DMS 273 (cell line): ENCODE measurements around the gene ADRM1.

Experiments
- DNase-seq: peaks from one replicate; lab custom pipeline; 2025; ENCODE audit not compliant: unreplicated experiment; lab: John Stamatoyannopoulos, UW

Gene ADRM1

DNA sequence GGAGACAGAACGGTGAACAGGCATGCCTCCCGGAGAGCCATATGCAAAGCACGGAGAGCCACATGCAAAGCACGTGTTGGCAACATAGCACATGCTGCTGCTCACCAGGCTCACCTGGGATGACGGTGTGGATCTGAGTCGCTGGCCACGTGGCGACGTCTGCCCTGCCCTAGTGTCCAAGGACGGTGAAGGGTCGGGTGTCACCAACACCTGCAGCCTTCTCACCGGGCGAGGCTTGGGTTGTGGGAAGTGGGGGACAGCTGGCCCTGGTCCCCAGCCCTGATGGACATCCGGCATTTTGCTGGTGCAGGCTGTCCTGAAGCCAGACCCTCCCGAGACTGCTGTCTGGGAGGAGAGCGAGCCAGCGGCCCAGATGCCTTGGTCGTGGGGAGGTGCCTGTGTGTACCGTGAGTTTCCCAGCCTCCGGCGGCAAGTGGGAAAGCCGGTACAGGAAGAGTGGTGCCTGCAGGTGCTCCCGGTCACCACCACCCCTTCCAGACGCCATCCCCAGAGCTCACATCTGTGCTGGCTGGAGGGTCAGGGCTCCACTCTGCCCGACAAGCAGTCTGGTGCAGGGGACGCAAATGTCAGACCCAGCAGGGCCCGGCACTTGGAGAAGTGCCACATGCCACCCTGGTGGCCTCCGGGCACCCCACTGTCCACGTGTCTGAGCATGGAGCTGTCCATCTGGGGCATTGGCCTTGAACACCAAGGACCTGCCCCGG is 5.9 kb upstream of the ADRM1 start:
- DNase-seq: no peak

DNA sequence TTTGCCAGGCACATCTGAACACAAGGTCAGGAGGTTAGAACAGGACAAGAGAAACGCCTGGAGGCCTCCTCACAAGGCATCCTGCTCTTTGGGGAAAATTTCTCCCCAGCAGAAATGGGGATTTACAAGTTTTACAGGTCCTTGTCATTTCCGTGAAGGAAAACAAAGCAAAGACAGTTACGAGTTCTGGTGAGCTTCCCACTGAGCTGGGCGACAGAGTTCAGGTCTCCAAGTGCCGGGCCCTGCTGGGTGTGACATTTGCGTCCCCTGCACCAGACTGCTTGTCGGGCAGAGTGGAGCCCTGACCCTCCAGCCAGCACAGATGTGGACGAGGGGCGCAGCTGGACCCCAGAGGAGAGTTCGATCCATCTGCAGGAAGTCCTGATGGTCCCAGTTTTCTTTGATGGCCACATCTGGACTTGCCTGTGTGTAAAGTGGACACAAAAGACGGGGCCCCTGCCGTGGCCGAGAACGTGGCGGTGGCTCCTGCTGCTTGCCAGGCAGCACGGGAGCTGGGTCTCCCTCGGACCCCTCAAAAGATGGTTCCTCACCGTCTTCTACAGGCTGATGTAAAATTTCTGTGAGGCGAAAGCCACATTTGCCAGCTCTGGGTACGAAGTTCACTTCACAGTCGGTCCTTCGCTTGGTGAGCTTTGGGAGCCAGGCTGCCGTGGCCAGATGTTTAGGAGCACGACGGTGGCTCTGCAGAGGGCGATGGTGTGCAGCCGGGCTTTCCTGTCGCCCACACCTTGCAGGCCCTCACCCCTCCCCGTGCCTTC is 5.2 kb upstream of the ADRM1 start:
- DNase-seq: no peak

DNA sequence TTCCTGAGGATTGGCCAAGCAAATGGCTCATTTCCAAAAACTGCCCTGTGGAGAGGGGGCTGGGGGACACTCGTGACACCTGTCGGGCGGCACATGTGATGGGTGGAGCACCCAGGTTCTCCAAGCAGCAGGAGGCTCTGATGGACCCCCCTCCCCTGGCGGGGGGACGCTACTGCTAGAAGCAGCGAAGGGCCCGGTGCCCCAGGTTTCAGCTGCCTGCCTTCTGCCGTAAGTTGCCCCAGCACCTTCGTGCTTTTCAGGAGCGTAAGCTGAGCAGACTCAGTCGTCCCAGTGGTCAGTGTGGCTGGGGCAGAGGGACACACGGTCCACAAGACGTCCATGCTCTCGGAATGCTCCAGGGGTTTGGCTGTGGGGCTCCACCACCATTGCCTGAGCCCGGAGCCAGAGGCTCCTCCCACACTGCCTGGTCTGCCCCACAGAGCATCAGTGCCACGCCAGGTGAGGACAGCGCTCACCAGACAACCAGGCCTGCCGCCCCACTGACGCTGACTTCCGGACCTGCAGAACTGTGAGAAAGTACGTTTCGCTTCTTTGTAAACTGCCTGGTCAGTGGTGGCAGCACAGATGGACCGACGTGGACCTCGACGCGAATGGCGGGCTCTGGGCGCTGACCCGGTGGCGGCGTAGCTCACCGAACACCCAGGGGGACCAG is 4.1 kb upstream of the ADRM1 start:
- DNase-seq: no peak

DNA sequence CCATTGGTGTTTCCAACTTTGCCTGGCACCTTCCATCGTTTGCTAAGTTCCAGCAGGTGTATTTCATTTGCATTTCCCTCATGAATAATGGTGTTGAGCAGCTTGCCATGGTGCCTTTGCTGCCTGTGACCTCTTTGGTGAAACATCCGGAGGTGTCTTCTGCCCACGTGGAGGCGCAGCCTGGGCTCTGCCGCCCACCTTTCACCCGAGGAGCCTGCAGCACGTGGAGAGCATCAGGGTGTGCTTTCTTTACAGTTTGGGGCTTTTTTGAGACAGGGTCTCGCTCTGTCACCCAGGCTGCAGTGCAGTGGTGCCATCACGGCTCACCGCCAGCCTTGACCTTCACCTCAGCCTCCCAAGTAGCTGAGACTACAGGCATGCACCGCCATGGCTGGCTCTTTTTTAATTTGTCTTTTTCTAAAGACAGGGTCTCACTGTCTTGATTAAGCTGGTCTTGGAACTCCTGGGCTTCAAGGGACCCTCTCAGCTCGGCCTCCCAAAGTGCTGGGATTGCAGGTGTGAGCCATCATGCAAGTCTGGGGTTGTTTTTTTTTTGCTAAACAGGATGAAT is 3.0 kb upstream of the ADRM1 start:
- DNase-seq: no peak

DNA sequence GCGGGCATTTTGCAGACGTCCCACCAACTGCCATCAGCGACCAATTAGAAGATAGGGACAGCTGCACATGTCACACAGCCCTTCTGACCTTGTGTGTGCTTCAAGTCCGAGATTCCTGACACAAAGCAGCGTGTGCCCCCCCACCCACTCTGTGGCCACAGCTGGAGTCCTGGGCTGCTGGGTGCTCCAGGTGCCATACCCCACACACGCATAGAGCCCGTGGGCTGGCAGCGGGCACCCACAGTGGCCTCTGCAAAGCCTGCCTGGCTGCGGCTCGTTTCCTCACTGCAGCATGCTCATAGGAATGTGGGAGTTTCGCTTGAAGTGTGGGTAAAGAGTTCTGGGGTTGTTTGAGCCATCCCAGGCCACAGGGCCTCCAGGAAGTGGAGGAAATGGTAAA is 2.5 kb upstream of the ADRM1 start:
- DNase-seq: no peak

DNA sequence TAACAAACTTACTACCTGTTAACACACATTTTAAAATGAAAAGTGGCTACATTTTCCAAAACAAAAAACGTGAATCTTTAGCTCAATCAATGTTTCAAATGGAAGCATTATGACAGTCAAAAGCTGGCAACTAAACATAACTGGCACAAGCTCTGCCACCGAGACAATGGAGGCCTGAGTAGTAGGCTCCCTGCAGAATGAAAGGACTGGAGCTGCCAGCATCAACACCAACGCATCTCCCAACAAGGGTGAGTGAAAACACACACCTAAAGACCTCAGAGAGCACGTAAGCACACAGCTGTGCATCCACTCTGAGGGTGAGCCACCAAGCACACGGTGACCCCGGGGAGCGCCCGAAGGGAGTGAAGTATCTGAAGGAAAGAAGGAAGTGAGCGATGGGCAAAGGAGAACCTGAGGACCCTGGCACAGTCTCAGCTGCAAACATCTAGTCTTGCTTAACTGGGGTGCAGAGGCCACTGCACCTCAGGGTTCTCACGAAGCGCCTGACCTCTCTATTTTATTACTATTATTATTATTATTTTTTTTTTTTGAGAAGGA is 1.6 kb upstream of the ADRM1 start:
- DNase-seq: no peak

DNA sequence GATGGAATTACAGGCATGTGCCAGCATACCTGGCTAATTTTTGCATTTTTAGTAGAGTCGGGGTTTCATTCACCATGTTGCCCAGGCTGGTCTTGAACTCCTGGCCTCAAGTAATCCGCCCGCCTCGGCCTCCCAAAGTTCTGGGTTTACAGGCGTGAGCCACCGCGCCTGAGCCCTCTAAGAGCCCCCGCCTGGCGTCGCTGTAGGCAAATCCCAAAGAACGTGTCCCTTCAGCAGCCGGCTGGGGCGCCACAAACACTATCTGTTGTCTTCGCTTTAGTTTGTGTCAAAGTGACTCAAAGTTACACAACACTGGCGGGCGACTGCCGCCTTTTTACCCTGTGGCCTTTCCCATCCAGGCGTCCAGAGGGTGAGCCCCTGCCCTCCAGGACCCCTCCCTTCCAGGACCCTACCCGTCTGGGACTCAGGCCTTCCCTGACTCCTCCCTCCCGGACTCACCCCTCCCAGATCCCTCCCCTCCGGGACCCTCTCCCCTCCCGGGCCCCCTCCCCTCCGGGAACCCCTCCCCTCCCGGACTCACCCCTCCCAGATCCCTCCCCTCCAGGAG is 940 bp upstream of the ADRM1 start:
- DNase-seq: peak; percentile 97

DNA sequence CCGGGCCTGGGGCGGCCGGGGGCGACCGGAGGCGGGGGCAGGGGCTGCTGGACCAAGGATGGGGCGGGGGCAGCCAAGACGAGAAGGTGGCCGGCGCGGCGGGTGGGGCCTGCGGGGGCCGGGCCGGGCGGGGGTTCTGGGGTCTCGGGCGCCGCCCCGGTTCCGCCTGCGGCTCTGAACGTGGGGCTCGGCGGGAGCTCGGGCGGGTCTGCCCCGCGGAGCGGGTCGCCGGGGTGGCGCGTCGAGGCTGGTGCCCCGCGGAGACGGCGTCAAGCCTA is 204 bp downstream of the ADRM1 start:
- no peak for DNase-seq

DNA sequence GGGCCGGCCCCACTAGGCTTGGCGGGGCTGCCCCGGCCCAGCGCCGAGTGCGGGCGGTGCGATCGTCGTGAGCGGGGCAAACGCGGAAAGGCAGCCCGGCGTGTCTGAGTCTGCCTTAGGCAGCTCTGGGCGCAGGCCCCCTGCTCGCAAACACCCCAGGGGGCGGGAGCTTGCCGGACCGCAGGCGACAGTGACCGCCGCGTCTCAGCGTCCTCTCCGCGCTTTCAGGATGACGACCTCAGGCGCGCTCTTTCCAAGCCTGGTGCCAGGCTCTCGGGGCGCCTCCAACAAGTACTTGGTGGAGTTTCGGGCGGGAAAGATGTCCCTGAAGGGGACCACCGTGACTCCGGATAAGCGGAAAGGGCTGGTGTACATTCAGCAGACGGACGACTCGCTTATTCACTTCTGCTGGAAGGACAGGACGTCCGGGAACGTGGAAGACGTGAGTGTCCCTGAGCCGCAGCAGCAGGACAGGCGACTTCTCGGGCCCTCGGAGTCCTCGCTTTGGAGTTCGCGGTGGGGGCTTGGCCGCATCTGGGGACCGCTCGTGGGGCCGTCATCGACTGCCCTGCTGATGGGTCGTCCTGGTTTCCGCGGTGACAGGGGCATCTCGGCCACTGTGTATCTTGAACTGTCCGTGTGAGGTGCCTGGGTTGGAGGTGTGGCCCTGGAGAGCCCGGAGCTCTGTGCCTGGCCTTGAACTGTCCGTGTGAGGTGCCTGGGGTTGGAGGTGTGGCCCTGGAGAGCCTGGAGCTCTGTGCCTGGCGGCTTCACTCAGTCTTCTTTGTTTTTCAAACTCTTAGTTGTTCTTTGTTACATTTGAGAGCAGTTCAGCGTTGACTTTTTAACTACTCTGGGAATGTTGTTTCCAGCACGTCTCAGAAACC is 786 bp downstream of the ADRM1 start:
- peak; percentile 53 for DNase-seq

DNA sequence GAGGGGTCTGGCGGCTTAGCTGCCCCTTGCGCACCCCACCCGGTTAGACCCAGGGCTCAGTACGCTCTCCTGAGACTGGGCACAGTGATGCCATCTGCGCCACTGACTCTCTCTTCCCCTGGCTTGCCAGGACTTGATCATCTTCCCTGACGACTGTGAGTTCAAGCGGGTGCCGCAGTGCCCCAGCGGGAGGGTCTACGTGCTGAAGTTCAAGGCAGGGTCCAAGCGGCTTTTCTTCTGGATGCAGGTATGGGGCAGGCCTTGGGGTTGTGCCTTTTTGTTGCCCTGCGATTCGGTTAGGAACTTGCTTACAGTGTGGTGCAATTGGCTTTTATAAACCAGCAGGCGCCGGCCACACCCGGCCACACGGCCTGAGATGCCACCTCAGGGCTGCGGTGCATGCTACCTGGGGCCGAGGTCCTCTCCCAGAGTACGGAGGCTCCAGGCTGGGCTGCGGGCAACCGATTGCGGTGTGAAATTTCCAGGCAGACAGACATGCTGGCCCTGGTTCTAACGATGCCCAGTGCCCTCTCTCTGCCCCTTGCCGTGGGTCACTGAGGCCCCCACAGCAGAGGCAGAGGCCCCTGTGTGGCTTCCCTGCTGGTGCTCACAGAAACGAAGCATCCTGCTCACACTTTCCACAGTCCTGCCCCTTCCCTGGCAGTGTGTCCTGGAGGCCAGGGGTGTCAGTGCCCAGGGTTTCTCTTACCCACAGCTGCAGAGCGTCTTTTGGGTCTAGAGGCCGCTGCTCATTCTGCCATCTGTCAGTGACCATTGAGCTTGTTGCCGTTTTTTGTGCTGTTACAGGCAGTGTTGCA is 1.7 kb downstream of the ADRM1 start:
- DNase-seq: peak; percentile 49

DNA sequence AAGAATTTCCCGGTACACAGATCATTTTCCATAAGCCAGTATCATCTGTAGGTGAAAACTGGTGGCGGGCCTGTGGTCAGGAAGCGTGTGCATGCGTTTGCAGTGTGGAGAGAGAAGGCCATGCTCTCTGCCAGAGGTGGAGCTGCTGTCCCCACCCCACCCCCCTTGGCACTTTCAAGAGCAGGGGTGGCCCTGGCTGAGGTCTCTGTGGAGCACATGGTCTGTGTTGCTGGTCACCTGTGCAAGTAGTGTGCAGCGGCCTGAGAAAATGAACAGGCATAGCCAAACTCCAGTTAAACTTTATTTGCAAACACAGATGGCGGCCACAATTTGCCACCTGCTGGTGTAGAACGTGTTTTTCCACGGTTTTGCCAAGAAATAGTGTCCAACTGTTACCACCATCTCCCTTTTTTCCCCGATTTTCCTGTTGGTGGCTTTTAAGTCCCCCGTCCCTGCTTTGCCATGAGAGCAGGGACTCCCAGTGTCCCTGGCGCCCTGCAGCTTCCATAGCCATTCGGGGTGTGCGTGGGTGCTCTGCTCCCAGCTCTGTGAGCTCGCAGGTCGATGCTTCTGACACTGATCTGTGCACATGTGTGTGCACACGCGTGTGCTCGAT is 2.5 kb downstream of the ADRM1 start:
- DNase-seq: peak; percentile 52

DNA sequence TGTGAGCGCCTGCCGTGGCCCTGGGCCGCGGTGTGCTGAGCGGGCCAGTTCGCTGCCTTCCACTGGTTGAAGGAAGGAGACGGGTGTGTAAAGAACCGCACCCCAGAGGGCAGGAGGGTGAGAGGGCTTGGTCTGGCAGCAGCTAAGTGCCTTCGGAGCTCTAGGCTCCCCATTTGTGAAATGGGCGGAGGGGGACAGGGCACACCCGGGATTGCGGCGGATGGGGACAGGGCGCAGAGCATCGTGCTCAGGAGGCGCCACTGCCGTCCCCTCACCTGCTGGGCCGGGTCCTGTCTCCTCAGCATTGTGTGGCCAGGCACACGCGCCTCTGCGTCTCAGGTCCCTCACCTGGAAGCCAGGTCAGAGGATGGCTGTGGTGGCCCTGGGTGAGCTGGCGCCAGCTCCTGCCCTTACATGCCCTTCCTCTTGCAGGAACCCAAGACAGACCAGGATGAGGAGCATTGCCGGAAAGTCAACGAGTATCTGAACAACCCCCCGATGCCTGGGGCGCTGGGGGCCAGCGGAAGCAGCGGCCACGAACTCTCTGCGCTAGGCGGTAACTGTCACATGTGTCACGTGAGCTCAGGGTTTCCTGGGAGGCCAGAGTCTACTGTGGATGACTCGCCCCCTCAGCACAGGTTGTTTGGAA is 3.1 kb downstream of the ADRM1 start:
- no peak for DNase-seq

DNA sequence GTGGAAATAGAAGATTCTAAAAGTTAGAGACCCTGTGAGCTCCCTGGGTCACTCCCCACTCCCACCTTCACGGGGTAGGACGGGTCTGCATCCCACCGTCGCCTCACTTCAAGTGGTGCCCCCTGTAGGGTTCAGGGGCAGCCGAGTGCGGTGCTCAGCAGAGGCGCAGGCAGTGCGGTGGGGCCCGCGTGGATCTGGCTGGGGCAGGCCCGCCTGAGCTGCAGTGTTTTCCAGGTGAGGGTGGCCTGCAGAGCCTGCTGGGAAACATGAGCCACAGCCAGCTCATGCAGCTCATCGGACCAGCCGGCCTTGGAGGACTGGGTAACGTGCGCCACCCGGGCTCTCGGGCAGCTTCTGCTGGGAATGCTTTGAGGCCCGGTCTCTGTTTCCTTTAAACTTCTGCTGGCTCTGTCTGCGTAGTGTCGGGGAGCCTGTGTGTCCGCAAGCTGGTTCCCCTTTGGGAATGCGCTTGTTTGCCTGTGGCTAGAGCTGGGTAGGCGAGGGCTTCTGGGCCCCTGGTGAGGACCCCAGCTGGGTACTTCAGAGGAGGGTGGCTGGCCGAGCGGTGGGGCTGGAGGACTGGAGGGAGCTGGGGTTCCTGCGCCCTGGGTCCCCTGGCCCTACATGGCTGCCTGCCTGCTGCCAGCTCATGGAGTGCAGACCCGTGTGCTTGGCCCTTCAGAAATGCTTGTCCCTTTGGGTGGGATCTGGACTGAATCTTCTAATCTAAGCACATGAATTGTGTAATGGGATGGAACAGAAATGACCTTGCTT is 3.8 kb downstream of the ADRM1 start:
- no peak for DNase-seq

DNA sequence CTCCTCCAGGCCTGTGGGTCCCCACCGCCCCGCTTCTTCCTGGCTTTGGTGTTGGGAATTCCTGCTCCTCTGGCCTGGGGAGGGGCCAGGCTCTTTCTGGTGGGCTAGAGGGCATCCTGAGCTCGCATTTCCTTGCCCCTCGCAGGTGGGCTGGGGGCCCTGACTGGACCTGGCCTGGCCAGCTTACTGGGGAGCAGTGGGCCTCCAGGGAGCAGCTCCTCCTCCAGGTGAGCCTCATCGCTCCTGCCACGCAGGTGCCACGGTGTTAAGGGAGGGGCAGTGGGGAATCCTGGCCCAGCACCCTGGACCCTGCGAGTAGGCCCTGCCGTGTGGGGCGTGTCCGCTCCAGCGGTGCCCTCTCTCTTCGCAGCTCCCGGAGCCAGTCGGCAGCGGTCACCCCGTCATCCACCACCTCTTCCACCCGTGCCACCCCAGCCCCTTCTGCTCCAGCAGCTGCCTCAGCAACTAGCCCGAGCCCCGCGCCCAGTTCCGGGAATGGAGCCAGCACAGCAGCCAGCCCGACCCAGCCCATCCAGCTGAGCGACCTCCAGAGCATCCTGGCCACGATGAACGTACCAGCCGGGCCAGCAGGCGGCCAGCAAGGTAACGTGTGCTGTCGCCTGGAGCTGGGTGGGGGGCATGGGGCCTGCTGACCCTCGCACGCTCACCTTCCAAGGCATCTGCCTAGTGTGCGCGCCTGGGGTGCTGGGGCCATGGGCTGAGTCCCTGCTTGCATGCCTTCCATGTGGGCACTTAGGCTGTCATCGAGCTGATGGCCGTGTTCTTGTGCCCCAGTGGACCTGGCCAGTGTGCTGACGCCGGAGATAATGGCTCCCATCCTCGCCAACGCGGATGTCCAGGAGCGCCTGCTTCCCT is 4.7 kb downstream of the ADRM1 start:
- DNase-seq: peak; percentile 53

DNA sequence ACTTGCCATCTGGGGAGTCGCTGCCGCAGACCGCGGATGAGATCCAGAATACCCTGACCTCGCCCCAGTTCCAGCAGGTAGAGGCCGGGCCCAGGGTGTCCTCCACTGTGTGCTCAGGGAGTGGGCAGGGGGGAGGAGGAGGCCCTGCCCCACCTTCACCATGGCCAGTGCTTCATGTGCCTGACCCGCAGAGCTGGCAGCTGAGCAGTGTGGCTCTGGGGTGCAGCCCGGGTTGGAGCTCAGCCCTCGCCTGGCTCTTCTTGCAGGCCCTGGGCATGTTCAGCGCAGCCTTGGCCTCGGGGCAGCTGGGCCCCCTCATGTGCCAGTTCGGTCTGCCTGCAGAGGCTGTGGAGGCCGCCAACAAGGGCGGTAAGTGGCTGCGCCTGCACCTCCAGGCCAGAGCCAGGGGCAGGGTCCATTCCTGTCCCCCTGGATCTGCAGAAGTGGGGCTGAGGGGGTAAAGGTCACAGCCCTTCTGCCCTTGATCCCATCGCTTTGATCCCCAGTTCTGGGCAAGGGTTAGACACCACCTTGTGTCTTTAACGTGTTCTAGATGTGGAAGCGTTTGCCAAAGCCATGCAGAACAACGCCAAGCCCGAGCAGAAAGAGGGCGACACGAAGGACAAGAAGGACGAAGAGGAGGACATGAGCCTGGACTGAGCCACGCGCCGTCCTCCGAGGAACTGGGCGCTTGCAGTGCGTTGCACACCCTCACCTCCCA is 5.5 kb downstream of the ADRM1 start:
- DNase-seq: no peak
